NOMO-1 treated with DMSO at 0.1 percent for 48 hours (cell line): ENCODE data around the gene PALLD.
A peak's percentile ranks its signal among the peaks of the same experiment; 100 is the strongest.

Source experiments
- DNase-seq: peaks from one replicate; lab custom pipeline; 2025; ENCODE audit not compliant: unreplicated experiment; lab: John Stamatoyannopoulos, UW

PALLD gene

GRCh38 chr4:168865854-168866253, 369.0 kb downstream of the PALLD start:
- no peak for DNase-seq

GRCh38 chr4:168866635-168867034, 369.8 kb downstream of the PALLD start:
- no peak for DNase-seq

GRCh38 chr4:168867128-168867527, 370.3 kb downstream of the PALLD start:
- DNase-seq = no peak

- DNase-seq = no peak
Measured at GRCh38 chr4:168868044-168868781, 371.4 kb downstream of the PALLD start.

GRCh38 chr4:168868802-168869201, 371.9 kb downstream of the PALLD start:
- DNase-seq = no peak

- DNase-seq = no peak
Measured at GRCh38 chr4:168870004-168870403, 373.2 kb downstream of the PALLD start.

- no peak for DNase-seq
Measured at GRCh38 chr4:168871632-168872031, 374.8 kb downstream of the PALLD start.

GRCh38 chr4:168874083-168874482, 377.2 kb downstream of the PALLD start:
- DNase-seq = no peak

GRCh38 chr4:168876106-168876505, 379.3 kb downstream of the PALLD start:
- DNase-seq = no peak

GRCh38 chr4:168877511-168878491, 380.9 kb downstream of the PALLD start:
- no peak for DNase-seq

- DNase-seq = no peak
Measured at GRCh38 chr4:168878623-168879022, 381.8 kb downstream of the PALLD start.

GRCh38 chr4:168879188-168879587, 382.3 kb downstream of the PALLD start:
- peak; percentile 49 for DNase-seq

- no peak for DNase-seq
Measured at GRCh38 chr4:168880072-168880675, 383.3 kb downstream of the PALLD start.

GRCh38 chr4:168880811-168881595, 384.2 kb downstream of the PALLD start:
- DNase-seq = peak; percentile 97

- DNase-seq = no peak
Measured at GRCh38 chr4:168881781-168882420, 385.0 kb downstream of the PALLD start.

- DNase-seq = no peak
Measured at GRCh38 chr4:168882650-168883233, 385.9 kb downstream of the PALLD start.

- DNase-seq = no peak
Measured at GRCh38 chr4:168883513-168883912, 386.7 kb downstream of the PALLD start.

GRCh38 chr4:168884251-168885124, 387.6 kb downstream of the PALLD start:
- DNase-seq = no peak

- no peak for DNase-seq
Measured at GRCh38 chr4:168885400-168885799, 388.5 kb downstream of the PALLD start.
